H4 (cell line): ENCODE data around the gene LRRC37A. TPM values are rescaled to one million over a fixed set of nuclear protein-coding genes. Genes with fewer than 3 reads are reported as not detected.
"Not testable (repeated sequence)": the region's sequence is repeated elsewhere in the genome, so short reads cannot be mapped to it uniquely, and the experiment has no call there.

ENCODE experiments used
- DNase-seq: peaks from one replicate; pipeline ENCODE4 v3.0.0-alpha.2; 2015; ENCODE audit warnings: low spot score
- total RNA-seq: library from RNA; depleted of rRNA; stranded (reverse); fragments of >200 nt; shearing (Covaris generic); gene quantifications from 2 replicates; pipeline ENCODE4 v1.2.3, GENCODE V29; 2014; rRNA removed

LRRC37A gene
- total RNA-seq, 1 experiment from 2014 or later = 1.0 TPM

GRCh38 chr17:46287587-46287986, 7.3 kb upstream of the LRRC37A start:
- DNase-seq = not testable (repeated sequence)

- DNase-seq = not testable (repeated sequence)
Measured at GRCh38 chr17:46290906-46291546, 3.9 kb upstream of the LRRC37A start.

GRCh38 chr17:46291618-46292017, 3.3 kb upstream of the LRRC37A start:
- DNase-seq = not testable (repeated sequence)

- not testable (repeated sequence) for DNase-seq
Measured at GRCh38 chr17:46341220-46341619, 46.3 kb downstream of the LRRC37A start.

- DNase-seq = not testable (repeated sequence)
Measured at GRCh38 chr17:46342131-46342530, 47.2 kb downstream of the LRRC37A start.

GRCh38 chr17:46348345-46348744, 53.4 kb downstream of the LRRC37A start:
- DNase-seq = not testable (repeated sequence)

- DNase-seq = not testable (repeated sequence)
Measured at GRCh38 chr17:46349060-46349459, 54.1 kb downstream of the LRRC37A start.

- not testable (repeated sequence) for DNase-seq
Measured at GRCh38 chr17:46353856-46354255, 58.9 kb downstream of the LRRC37A start.

- DNase-seq = not testable (repeated sequence)
Measured at GRCh38 chr17:46361145-46361735, 66.3 kb downstream of the LRRC37A start.

- DNase-seq = not testable (repeated sequence)
Measured at GRCh38 chr17:46361755-46362154, 66.8 kb downstream of the LRRC37A start, which contains the start of gene ARL17B. Gene ARL17B (minus strand): TSS chr17:46361766. CDS start chr17:46358397, 3,369 bp downstream.

- not testable (repeated sequence) for DNase-seq
Measured at GRCh38 chr17:46367520-46367919, 72.6 kb downstream of the LRRC37A start.

GRCh38 chr17:46372236-46373229, 77.6 kb downstream of the LRRC37A start:
- not testable (repeated sequence) for DNase-seq

- not testable (repeated sequence) for DNase-seq
Measured at GRCh38 chr17:46373418-46373817, 78.5 kb downstream of the LRRC37A start.

GRCh38 chr17:46383118-46383517, 88.2 kb downstream of the LRRC37A start:
- not testable (repeated sequence) for DNase-seq

GRCh38 chr17:46385491-46385890, 90.6 kb downstream of the LRRC37A start:
- not testable (repeated sequence) for DNase-seq

Other genes starting within 250 kb of the LRRC37A start
- gene KANSL1, start 101.7 kb upstream of the LRRC37A start, total RNA-seq = 13.9 and 22.6 TPM in 2 replicates
- gene ARL17B, start 66.6 kb downstream of the LRRC37A start, total RNA-seq = 15.5 and 16.8 TPM in 2 replicates
- gene LRRC37A2, start 217.3 kb downstream of the LRRC37A start, total RNA-seq = 1.5 and 1.7 TPM in 2 replicates